Caco-2 (cell line): Measurements from ENCODE around the gene PTPRG. TPM values are rescaled to one million over a fixed set of nuclear protein-coding genes. Genes with fewer than 3 reads are reported as not detected.

Experiments used
- BruUV-seq: library from RNA; stranded (reverse); fragments of 400-500 nt; replicated peaks from 2 replicates; lab custom pipeline; 2021; lab: Mats Ljungman, UMichigan
- CTCF ChIA-PET: fragments of 300-600 bp; sonication (Branson Sonifier 250); formaldehyde crosslinking; loops from one replicate; lab custom pipeline; 2022; ENCODE audit warnings: antibody characterized with exemption; lab: Charles Lee
- POLR2A ChIA-PET: fragments of 300-600 bp; sonication (Branson Sonifier 250); formaldehyde crosslinking; loops from one replicate; lab custom pipeline; 2022; ENCODE audit warnings: antibody characterized with exemption; lab: Charles Lee
- DNase-seq, 2 experiments: peaks; one replicate each; pipeline versions ENCODE4 v3.0.0 to v3.0.0-alpha.2; 2020 to 2022
- H3K27me3 ChIP-seq: replicated peaks from 2 replicates; pipeline ENCODE4 v1.6.0; 2011; ENCODE audit warnings: low read length; ENCODE audit not compliant: control insufficient read depth, insufficient read depth
- H3K36me3 ChIP-seq: 2 replicates; pipeline ENCODE4 v1.5.1; 2011; ENCODE audit warnings: low read length; ENCODE audit not compliant: control insufficient read depth, insufficient read depth
- H3K4me1 ChIP-seq: fragments of 250-450 bp; sonication (Bioruptor Pico); 2 replicates; pipeline ENCODE4 v1.5.1; 2020; ENCODE audit warnings: mild to moderate bottlenecking
- H3K4me3 ChIP-seq: 2 replicates; pipeline ENCODE4 v1.5.1; 2011; ENCODE audit warnings: low read depth, mild to moderate bottlenecking, control low read depth, low read length
- H3K9me3 ChIP-seq: fragments of 250-450 bp; sonication (Bioruptor Pico); 2 replicates; pipeline ENCODE4 v1.5.1; 2020; ENCODE audit warnings: mild to moderate bottlenecking, moderate library complexity
- H3K27ac Mint-ChIP-seq: one replicate; pipeline ENCODE4 v1.8.0; 2022; ENCODE audit warnings: mixed read lengths; ENCODE audit not compliant: unreplicated experiment
- H3K27me3 Mint-ChIP-seq: one replicate; pipeline ENCODE4 v1.8.0; 2022; ENCODE audit warnings: mixed read lengths; ENCODE audit not compliant: insufficient read depth, unreplicated experiment
- H3K36me3 Mint-ChIP-seq: one replicate; pipeline ENCODE4 v1.8.0; 2022; ENCODE audit warnings: mild to moderate bottlenecking, mixed read lengths; ENCODE audit not compliant: insufficient read depth, unreplicated experiment
- H3K4me1 Mint-ChIP-seq: one replicate; pipeline ENCODE4 v1.8.0; 2022; ENCODE audit warnings: low read depth, mixed read lengths; ENCODE audit not compliant: unreplicated experiment
- H3K4me3 Mint-ChIP-seq: one replicate; pipeline ENCODE4 v1.8.0; 2022; ENCODE audit warnings: mild to moderate bottlenecking, moderate library complexity, mixed read lengths; ENCODE audit not compliant: unreplicated experiment
- H3K9me3 Mint-ChIP-seq: one replicate; pipeline ENCODE4 v1.8.0; 2022; ENCODE audit warnings: mixed read lengths; ENCODE audit not compliant: unreplicated experiment
- CTCF ChIP-seq, 2 experiments: fragments of 200-600 bp in 1 of 2; IDR thresholded peaks; 1 replicate in 1 of 2; 2 replicates in 1 of 2; pipeline versions ENCODE4 v1.5.1 to v1.8.0; 2011 to 2022; ENCODE audit warnings: antibody characterized with exemption in 1 of 2, control low read depth in 1 of 2, inconsistent platforms in 1 of 2, low read depth in 1 of 2, low read length in 1 of 2, mild to moderate bottlenecking in 1 of 2, moderate library complexity in 1 of 2; ENCODE audit not compliant: insufficient read depth in 1 of 2, severe bottlenecking in 1 of 2, unreplicated experiment in 1 of 2
- intact Hi-C: fragments of 100-400 bp; cut with micrococcal nuclease; formaldehyde crosslinking; loops from one replicate; pipeline ENCODE4 v1.10.0; 2022; ENCODE audit not compliant: unreplicated experiment
- total RNA-seq: library from RNA; stranded (reverse); gene quantifications from 2 replicates; pipeline ENCODE4 v1.2.3, GENCODE V29; 2022

Gene PTPRG
- total RNA-seq, 1 experiment from 2014 or later: 46.4 TPM

DNA sequence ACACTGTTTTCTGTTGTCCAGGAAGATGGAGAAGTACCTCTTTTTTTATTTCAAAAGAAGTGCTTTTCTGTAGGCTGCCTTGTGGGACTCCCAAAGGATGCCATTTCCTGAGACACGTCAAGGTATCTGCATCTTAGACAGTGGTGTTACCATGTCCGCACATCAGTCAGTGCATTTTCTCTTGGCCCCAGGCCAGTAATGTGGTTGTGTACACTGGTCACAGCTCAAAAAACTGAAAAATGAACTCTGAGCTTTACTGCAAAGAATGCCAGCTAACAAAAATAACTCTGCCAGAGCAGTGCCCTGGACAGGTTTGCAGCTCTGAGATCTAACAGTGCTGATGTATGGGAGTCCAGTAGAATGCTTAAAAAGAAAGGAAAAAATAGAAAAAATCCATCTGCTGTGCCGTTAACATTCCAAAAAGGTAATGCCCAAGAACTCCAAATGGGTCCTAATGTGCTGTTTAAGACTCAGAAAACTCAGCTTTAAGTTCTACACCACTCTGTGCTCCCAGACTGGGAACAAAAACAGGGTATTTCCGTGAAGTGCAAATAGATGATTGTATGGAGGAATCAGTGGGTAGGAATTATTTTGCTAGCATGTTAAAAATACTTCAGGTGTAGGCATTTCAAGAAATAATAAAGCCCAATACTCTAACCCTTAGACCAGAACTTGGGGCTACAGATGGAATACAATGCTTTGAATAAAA is 496.1 kb downstream of the PTPRG start:
- TF ChIP-seq CTCF (IDR thresholded peaks at IDR 0.05; ENCODE audit: insufficient read depth in 1 of 2, low read depth in 1 of 2, low read length in 1 of 2, severe bottlenecking in 1 of 2, unreplicated experiment in 1 of 2): no peak
- no peaks in the 10 kb centered on the region for H3K9me3 Mint-ChIP-seq
- no peaks in the 10 kb centered on the region for H3K36me3 ChIP-seq
- H3K27ac Mint-ChIP-seq: no peak overlapping the region
- ChIA-PET CTCF (no interaction called here), POLR2A (no interaction called here)
- no peaks in the 10 kb centered on the region for H3K4me1 ChIP-seq
- no peak for DNase-seq
- no peaks in the 10 kb centered on the region for H3K36me3 Mint-ChIP-seq
- H3K9me3 ChIP-seq: no peaks in the 10 kb centered on the region
- no peaks in the 10 kb centered on the region for H3K27me3 Mint-ChIP-seq
- H3K4me3 ChIP-seq: no peak overlapping the region
- BruUV-seq: no TSS peak
- H3K27me3 ChIP-seq: no peaks in the 10 kb centered on the region
- peaks cover 6% of the 10 kb centered on the region for H3K4me1 Mint-ChIP-seq
- intact Hi-C loops: no loop called here
- H3K4me3 Mint-ChIP-seq: no peak overlapping the region

DNA sequence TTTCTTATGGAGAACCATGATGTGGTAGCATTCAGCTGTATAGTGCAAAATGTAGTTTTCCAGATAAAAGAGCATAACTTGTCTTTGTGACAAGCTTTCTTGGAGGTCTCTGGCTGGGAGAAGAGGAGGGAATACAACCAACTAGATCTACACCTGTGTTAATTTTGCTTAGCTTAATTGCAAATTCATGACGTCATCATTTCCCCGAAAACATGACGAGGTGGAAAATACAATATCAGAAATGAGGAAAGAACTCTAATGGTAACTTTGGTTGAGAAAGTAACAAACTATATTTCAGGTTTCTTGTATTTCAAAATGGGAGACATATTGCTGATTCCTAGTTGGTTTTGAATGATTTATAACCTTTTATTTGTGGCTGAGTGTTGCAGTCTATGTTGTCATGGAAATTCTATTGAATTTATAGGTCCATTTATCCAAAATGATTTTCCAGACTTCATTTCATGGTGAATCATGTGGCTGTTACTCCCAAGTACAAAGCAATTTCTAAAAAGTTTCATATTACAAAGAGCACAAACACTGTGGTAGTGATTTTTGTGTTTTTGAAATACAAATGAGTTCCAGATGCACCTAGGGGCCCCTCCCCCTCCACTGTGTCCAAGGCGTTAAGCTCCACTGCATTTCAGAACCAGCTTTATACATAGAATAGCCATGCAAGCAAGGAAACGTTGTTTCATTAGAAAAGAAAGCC is 504.8 kb downstream of the PTPRG start:
- Histone ChIP-seq H3K9me3 (no peaks in the 10 kb centered on the region), H3K27me3 (no peaks in the 10 kb centered on the region), H3K4me3 (no peak overlapping the region), H3K4me1 (no peaks in the 10 kb centered on the region), H3K36me3 (no peaks in the 10 kb centered on the region)
- Mint-ChIP-seq H3K9me3 (no peaks in the 10 kb centered on the region), H3K4me3 (no peak overlapping the region), H3K27me3 (no peaks in the 10 kb centered on the region), H3K36me3 (peaks cover 6% of the 10 kb centered on the region), H3K4me1 (peaks cover 6% of the 10 kb centered on the region), H3K27ac (no peak overlapping the region)
- ChIA-PET POLR2A (no interaction called here), CTCF (no interaction called here)
- intact Hi-C loops: no loop called here
- TF ChIP-seq CTCF (IDR thresholded peaks at IDR 0.05; ENCODE audit: insufficient read depth in 1 of 2, low read depth in 1 of 2, low read length in 1 of 2, severe bottlenecking in 1 of 2, unreplicated experiment in 1 of 2): no peak
- no TSS peak for BruUV-seq
- no peak for DNase-seq

GRCh38 chr3:62068337-62068736 is 507.0 kb downstream of the PTPRG start:
- Histone ChIP-seq H3K4me3 (no peak overlapping the region), H3K9me3 (no peaks in the 10 kb centered on the region), H3K4me1 (no peaks in the 10 kb centered on the region), H3K36me3 (no peaks in the 10 kb centered on the region), H3K27me3 (no peaks in the 10 kb centered on the region)
- no peaks in the 10 kb centered on the region for H3K9me3 Mint-ChIP-seq
- peaks cover 6% of the 10 kb centered on the region for H3K36me3 Mint-ChIP-seq
- peaks cover 6% of the 10 kb centered on the region for H3K4me1 Mint-ChIP-seq
- ChIA-PET CTCF (no interaction called here), POLR2A (no interaction called here)
- no TSS peak for BruUV-seq
- intact Hi-C loops: no loop called here
- no peak for DNase-seq
- H3K27me3 Mint-ChIP-seq: no peaks in the 10 kb centered on the region
- TF ChIP-seq CTCF (IDR thresholded peaks at IDR 0.05; ENCODE audit: insufficient read depth in 1 of 2, low read depth in 1 of 2, low read length in 1 of 2, severe bottlenecking in 1 of 2, unreplicated experiment in 1 of 2): no peak
- no peak overlapping the region for H3K27ac Mint-ChIP-seq
- H3K4me3 Mint-ChIP-seq: no peak overlapping the region
